ENCODE data around the gene B4GALT3.

B4GALT3 gene

DNA sequence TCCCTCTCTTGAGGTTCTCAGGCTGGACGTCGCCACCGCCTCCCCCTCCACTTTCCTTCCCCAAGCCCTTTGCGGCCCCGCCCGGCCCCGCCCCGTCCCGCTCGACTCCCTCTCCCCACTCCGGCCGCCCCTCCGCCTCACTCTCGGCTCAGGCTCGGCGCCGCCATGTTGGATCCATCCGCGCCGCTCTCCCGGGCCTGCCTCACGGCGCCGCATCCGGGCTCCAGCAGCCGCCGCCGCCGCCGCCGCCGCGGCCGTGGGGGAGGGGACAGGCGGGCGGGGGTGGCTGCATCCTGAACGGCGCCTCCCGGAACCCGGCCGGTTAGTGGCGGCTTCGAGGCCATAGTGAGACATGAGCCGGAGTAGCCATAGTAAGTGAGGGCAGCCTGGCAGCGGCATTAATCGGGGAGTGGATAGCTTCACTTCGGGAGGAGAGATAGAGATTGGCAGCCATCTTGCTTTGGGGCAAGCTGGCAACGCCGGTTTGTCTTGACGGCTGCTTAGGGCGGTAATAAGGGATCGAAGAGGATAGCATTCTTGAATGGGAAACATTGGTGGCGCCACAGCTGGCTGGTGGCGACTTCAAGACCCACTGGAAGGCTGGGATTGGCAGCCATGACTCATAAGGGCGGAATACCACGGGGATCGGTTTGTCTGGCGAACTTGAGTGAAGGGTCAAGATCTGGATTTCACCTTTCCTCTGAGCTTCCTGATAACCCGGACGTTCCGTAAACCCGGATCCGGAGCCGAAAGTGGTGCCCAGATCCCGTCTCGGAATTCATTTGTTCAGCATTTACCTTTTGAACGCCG, 44.7 kb downstream of the B4GALT3 start, which contains the start of gene DEDD:
Gene DEDD (minus strand): TSS at position 258 of the 810 bp plus-strand sequence. CDS start 8,205 bp downstream, outside the sequence.
- ATAC-seq = peak; percentile 95
- TF ChIP-seq PPARA (CRISPR knock-in tag; IDR thresholded peaks at IDR 0.05; ENCODE audit: borderline replicate concordance) (no peak), OSR1 (CRISPR knock-in tag; IDR thresholded peaks at IDR 0.05) (no peak), TSHZ2 (CRISPR knock-in tag; IDR thresholded peaks at IDR 0.05) (peak; percentile 69), CSDC2 (CRISPR knock-in tag; IDR thresholded peaks at IDR 0.05) (peak; percentile 69; the same call in 1 of the 2 replicates), PATZ1 (CRISPR knock-in tag; IDR thresholded peaks at IDR 0.05; ENCODE audit: borderline replicate concordance) (no peak), RARB (CRISPR knock-in tag; IDR thresholded peaks at IDR 0.05) (no peak), ESRRG (CRISPR knock-in tag; IDR thresholded peaks at IDR 0.05) (no peak), TCF4 (CRISPR knock-in tag; IDR thresholded peaks at IDR 0.05; ENCODE audit: borderline replicate concordance) (no peak), POU6F1 (CRISPR knock-in tag; IDR thresholded peaks at IDR 0.05; ENCODE audit: borderline replicate concordance, low read depth) (peak; percentile 24; the same call in 1 of the 2 replicates), ZFP30 (CRISPR knock-in tag; IDR thresholded peaks at IDR 0.05) (no peak), ZFP3 (CRISPR knock-in tag; IDR thresholded peaks at IDR 0.05) (no peak), TOX (CRISPR knock-in tag; IDR thresholded peaks at IDR 0.05; ENCODE audit: borderline replicate concordance) (0 out of 2 replicates have a peak, but pooled peaks have one; percentile 6), ARNTL (CRISPR knock-in tag; IDR thresholded peaks at IDR 0.05; ENCODE audit: borderline replicate concordance, low read depth) (no peak), ZNF70 (CRISPR knock-in tag; IDR thresholded peaks at IDR 0.05) (no peak)
- TF ChIP-seq, protein P1, sequence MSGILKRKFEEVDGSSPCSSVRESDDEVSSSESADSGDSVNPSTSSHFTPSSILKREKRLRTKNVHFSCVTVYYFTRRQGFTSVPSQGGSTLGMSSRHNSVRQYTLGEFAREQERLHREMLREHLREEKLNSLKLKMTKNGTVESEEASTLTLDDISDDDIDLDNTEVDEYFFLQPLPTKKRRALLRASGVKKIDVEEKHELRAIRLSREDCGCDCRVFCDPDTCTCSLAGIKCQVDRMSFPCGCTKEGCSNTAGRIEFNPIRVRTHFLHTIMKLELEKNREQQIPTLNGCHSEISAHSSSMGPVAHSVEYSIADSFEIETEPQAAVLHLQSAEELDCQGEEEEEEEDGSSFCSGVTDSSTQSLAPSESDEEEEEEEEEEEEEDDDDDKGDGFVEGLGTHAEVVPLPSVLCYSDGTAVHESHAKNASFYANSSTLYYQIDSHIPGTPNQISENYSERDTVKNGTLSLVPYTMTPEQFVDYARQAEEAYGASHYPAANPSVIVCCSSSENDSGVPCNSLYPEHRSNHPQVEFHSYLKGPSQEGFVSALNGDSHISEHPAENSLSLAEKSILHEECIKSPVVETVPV (CRISPR knock-in tag; IDR thresholded peaks at IDR 0.05) = no peak

DNA sequence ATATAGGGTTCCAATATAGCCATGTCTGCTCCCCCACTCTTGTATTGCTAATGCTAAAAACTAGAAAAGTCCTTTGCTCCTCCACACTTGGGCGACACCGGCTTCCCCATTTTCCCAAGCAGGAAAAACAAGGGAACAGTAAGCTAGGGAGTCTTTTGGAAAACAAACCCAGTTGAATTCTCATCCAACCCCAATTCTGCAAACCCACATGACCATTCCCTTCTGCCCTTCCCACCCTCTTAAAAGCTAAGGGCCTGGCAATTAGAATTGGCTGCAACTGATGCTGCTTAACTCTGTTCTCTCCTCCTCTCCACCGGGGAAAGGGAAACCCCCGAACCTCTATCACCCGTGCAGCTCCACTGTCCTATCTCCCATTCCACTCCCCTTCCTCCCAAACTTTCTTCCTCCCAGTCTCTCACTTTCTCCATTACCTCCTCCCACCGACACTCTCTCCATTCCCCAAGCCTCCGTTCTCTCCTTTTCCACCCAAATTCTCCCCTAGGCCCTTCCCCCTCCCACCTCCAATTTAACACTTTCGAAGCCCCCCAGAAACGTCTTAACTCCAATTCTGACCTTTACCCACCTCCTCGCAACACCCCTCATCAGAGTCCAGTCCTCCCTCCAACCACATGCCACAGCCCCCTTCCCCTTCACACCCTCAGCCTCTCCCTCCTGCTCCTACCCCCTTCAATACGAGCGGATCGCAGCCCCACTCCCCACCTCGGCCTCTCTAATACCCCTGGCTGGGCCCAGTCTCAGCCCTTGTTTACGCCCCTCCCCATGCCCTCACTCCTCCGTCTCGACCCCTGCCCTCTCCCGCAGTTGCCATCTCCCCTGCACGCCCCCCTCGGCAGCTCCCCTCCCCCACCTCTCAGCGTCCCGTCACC, 45.5 kb downstream of the B4GALT3 start:
- peak; percentile 18 for ATAC-seq
- no peak for TF ChIP-seq POU6F1 (CRISPR knock-in tag; IDR thresholded peaks at IDR 0.05; ENCODE audit: borderline replicate concordance, low read depth)
- TF ChIP-seq ZNF70 (CRISPR knock-in tag; IDR thresholded peaks at IDR 0.05) = no peak
- TF ChIP-seq ZNF565 (CRISPR knock-in tag; conservative IDR thresholded peaks at IDR 0.05; ENCODE audit: low read depth) = no peak
- no peak for TF ChIP-seq RARB (CRISPR knock-in tag; IDR thresholded peaks at IDR 0.05)
- no peak for TF ChIP-seq ZNF8 (CRISPR knock-in tag; IDR thresholded peaks at IDR 0.05)
- TF ChIP-seq ZFP3 (CRISPR knock-in tag; IDR thresholded peaks at IDR 0.05) = no peak
- TF ChIP-seq CSDC2 (CRISPR knock-in tag; IDR thresholded peaks at IDR 0.05) = no peak
- TF ChIP-seq, protein P1 (CRISPR knock-in tag; IDR thresholded peaks at IDR 0.05) = no peak
- TF ChIP-seq SNAI2 (CRISPR knock-in tag; IDR thresholded peaks at IDR 0.05) = no peak
- TF ChIP-seq ZFP30 (CRISPR knock-in tag; IDR thresholded peaks at IDR 0.05) = no peak

All from SK-N-SH treated with all-trans-retinoic acid at 6 μM for 48 hours (cell line).